GM12891 (cell line): Measurements from ENCODE around the gene HK1.

Experiments used
- DNase-seq: peaks from one replicate; pipeline ENCODE4 v3.0.0; 2011; ENCODE audit warnings: low spot score; ENCODE audit not compliant: insufficient read length
- FAIRE-seq: peaks from 2 replicates; lab custom pipeline; 2011; peaks lifted over from hg19 to GRCh38; lab: Jason Lieb, UNC
- PAX5 ChIP-seq: IDR thresholded peaks from 2 replicates; pipeline ENCODE4 v1.6.1; 2011; ENCODE audit warnings: low read length, moderate library complexity, mild to moderate bottlenecking; ENCODE audit not compliant: insufficient read depth, severe bottlenecking
- POLR2A ChIP-seq: IDR thresholded peaks from 2 replicates; pipeline ENCODE4 v1.6.1; 2011; ENCODE audit warnings: low read depth, low read length, control low read depth
- POLR2AphosphoS5 ChIP-seq: IDR thresholded peaks from 2 replicates; pipeline ENCODE4 v1.6.1; 2011; ENCODE audit warnings: low read depth, low read length, control low read depth
- POU2F2 ChIP-seq: IDR thresholded peaks from 2 replicates; pipeline ENCODE4 v1.6.1; 2011; ENCODE audit warnings: low read depth, mild to moderate bottlenecking, control low read depth, low read length, moderate library complexity
- SPI1 ChIP-seq: IDR thresholded peaks from 2 replicates; pipeline ENCODE4 v1.6.1; 2011; ENCODE audit warnings: low read depth, low read length, control low read depth
- TAF1 ChIP-seq: IDR thresholded peaks from 2 replicates; pipeline ENCODE4 v1.6.1; 2011; ENCODE audit warnings: low read depth, low read length, control low read depth

Gene HK1

GRCh38 chr10:69434169-69434568 lies 155.9 kb downstream of the HK1 start:
- no peak for TF ChIP-seq PAX5
- TF ChIP-seq POLR2A = no peak
- TF ChIP-seq POU2F2 = no peak
- TF ChIP-seq POLR2AphosphoS5 = no peak
- TF ChIP-seq TAF1 = no peak
- TF ChIP-seq SPI1 = no peak
- no peak for DNase-seq
- FAIRE-seq = no peak

- no peak for DNase-seq
These were observed 156.6 kb downstream of the HK1 start for GRCh38 chr10:69434926-69435325.

GRCh38 chr10:69435966-69436520 lies 157.7 kb downstream of the HK1 start:
- DNase-seq = no peak
- no peak for FAIRE-seq
- no peak for TF ChIP-seq PAX5
- no peak for TF ChIP-seq POU2F2
- no peak for TF ChIP-seq TAF1
- TF ChIP-seq POLR2AphosphoS5 = no peak
- no peak for TF ChIP-seq SPI1
- no peak for TF ChIP-seq POLR2A

More at GRCh38 chr10:69434926-69435325, 156.6 kb downstream of the HK1 start:
- no peak for FAIRE-seq
- TF ChIP-seq POLR2A (no peak), PAX5 (no peak), TAF1 (no peak), POLR2AphosphoS5 (no peak), SPI1 (no peak), POU2F2 (no peak)

- TF ChIP-seq TAF1 (no peak), POU2F2 (no peak), PAX5 (no peak), POLR2A (no peak), SPI1 (no peak), POLR2AphosphoS5 (no peak)
- no peak for DNase-seq
- no peak for FAIRE-seq
These were observed 159.3 kb downstream of the HK1 start for GRCh38 chr10:69437321-69438259.

GRCh38 chr10:69438536-69439349 lies 160.4 kb downstream of the HK1 start:
- no peak for TF ChIP-seq TAF1
- DNase-seq (no peak), FAIRE-seq (no peak)

- FAIRE-seq = no peak
- no peak for TF ChIP-seq POLR2AphosphoS5
- TF ChIP-seq SPI1 = no peak
- no peak for TF ChIP-seq POU2F2
- no peak for TF ChIP-seq TAF1
- no peak for TF ChIP-seq PAX5
- no peak for TF ChIP-seq POLR2A
These were observed 161.0 kb downstream of the HK1 start for GRCh38 chr10:69439350-69439739.

GRCh38 chr10:69439813-69440506 lies 161.7 kb downstream of the HK1 start:
- TF ChIP-seq POLR2AphosphoS5 (no peak), SPI1 (no peak), PAX5 (no peak), TAF1 (no peak), POU2F2 (no peak), POLR2A (no peak)
- DNase-seq (no peak), FAIRE-seq (no peak)

More at GRCh38 chr10:69439350-69439739, 161.0 kb downstream of the HK1 start:
- DNase-seq = no peak

- TF ChIP-seq POU2F2 (no peak), POLR2AphosphoS5 (no peak), PAX5 (no peak), POLR2A (no peak), SPI1 (no peak)
- FAIRE-seq (no peak), DNase-seq (no peak)
These were observed 165.1 kb downstream of the HK1 start for GRCh38 chr10:69443354-69443753.

- no peak for FAIRE-seq
- TF ChIP-seq POU2F2 (no peak), PAX5 (no peak), TAF1 (no peak), POLR2A (no peak), POLR2AphosphoS5 (no peak), SPI1 (no peak)
- DNase-seq = no peak
These were observed 166.7 kb downstream of the HK1 start for GRCh38 chr10:69445041-69445440.
